Stimulated activated memory B cell treated with anti-CD40 and anti-IgM and Interleukin-4, amounts not matched to agents 10 μg/mL and 1 μg/mL and 100 μg/mL, for 72 hours (primary cell): Measurements from ENCODE around the gene RASIP1.
A peak's percentile ranks its signal among the peaks of the same experiment; 100 is the strongest.
"Not testable (repeated sequence)": the region's sequence is repeated elsewhere in the genome, so short reads cannot be mapped to it uniquely, and the experiment has no call there.

Experiments
- ATAC-seq: fragments of 150-1000 bp; cut with Tn5 transposase; 2 replicates; pipeline ENCODE4 v1.10.0; 2021
- H3K27ac Mint-ChIP-seq: one replicate; pipeline ENCODE4 v1.8.0; 2022; ENCODE audit warnings: mild to moderate bottlenecking, mixed read lengths
- H3K27me3 Mint-ChIP-seq: one replicate; pipeline ENCODE4 v1.8.0; 2022; ENCODE audit warnings: mixed read lengths
- H3K36me3 Mint-ChIP-seq: one replicate; pipeline ENCODE4 v1.8.0; 2022; ENCODE audit warnings: mixed read lengths
- H3K4me1 Mint-ChIP-seq: one replicate; pipeline ENCODE4 v1.8.0; 2022; ENCODE audit warnings: mixed read lengths
- H3K4me3 Mint-ChIP-seq: one replicate; pipeline ENCODE4 v1.8.0; 2022; ENCODE audit warnings: mild to moderate bottlenecking, moderate library complexity, mixed read lengths
- H3K9me3 Mint-ChIP-seq: one replicate; pipeline ENCODE4 v1.8.0; 2022; ENCODE audit warnings: mixed read lengths

Gene RASIP1

GRCh38 chr19:48683349-48683748, 57.1 kb downstream of the RASIP1 start:
- H3K27me3 Mint-ChIP-seq = no peaks in the 10 kb centered on the region
- no peaks in the 10 kb centered on the region for H3K4me1 Mint-ChIP-seq
- H3K36me3 Mint-ChIP-seq = no peaks in the 10 kb centered on the region
- H3K9me3 Mint-ChIP-seq = no peaks in the 10 kb centered on the region
- H3K4me3 Mint-ChIP-seq = no peak overlapping the region
- no peak for ATAC-seq
- H3K27ac Mint-ChIP-seq = no peak overlapping the region

GRCh38 chr19:48681127-48681470, 59.3 kb downstream of the RASIP1 start:
- H3K4me3 Mint-ChIP-seq = no peak overlapping the region
- H3K9me3 Mint-ChIP-seq = no peaks in the 10 kb centered on the region
- no peaks in the 10 kb centered on the region for H3K36me3 Mint-ChIP-seq
- no peaks in the 10 kb centered on the region for H3K27me3 Mint-ChIP-seq
- no peaks in the 10 kb centered on the region for H3K4me1 Mint-ChIP-seq
- ATAC-seq = peak; percentile 39
- H3K27ac Mint-ChIP-seq = no peak overlapping the region

GRCh38 chr19:48680436-48681126, 59.8 kb downstream of the RASIP1 start:
- Mint-ChIP-seq H3K4me3 (no peak overlapping the region), H3K27ac (no peak overlapping the region), H3K27me3 (peaks cover 4% of the 10 kb centered on the region), H3K4me1 (peaks cover 2% of the 10 kb centered on the region), H3K9me3 (no peaks in the 10 kb centered on the region), H3K36me3 (no peaks in the 10 kb centered on the region)
- no peak for ATAC-seq

- not testable (repeated sequence) for H3K4me3 Mint-ChIP-seq, H3K9me3 Mint-ChIP-seq, ATAC-seq, H3K27me3 Mint-ChIP-seq, H3K36me3 Mint-ChIP-seq, H3K27ac Mint-ChIP-seq, H3K4me1 Mint-ChIP-seq
Observed at GRCh38 chr19:48680006-48680405, 60.4 kb downstream of the RASIP1 start.

GRCh38 chr19:48678201-48678600, 62.2 kb downstream of the RASIP1 start:
- H3K4me1 Mint-ChIP-seq = peaks cover 10% of the 10 kb centered on the region
- H3K27me3 Mint-ChIP-seq = peaks cover 22% of the 10 kb centered on the region
- H3K36me3 Mint-ChIP-seq = no peaks in the 10 kb centered on the region
- H3K4me3 Mint-ChIP-seq = no peak overlapping the region
- ATAC-seq = no peak
- H3K9me3 Mint-ChIP-seq = no peaks in the 10 kb centered on the region
- no peak overlapping the region for H3K27ac Mint-ChIP-seq

GRCh38 chr19:48676887-48677286, 63.5 kb downstream of the RASIP1 start:
- H3K27me3 Mint-ChIP-seq = peaks cover 22% of the 10 kb centered on the region
- no peaks in the 10 kb centered on the region for H3K36me3 Mint-ChIP-seq
- no peak for ATAC-seq
- H3K9me3 Mint-ChIP-seq = no peaks in the 10 kb centered on the region
- no peak overlapping the region for H3K27ac Mint-ChIP-seq
- no peak overlapping the region for H3K4me3 Mint-ChIP-seq
- H3K4me1 Mint-ChIP-seq = peaks cover 10% of the 10 kb centered on the region

GRCh38 chr19:48676487-48676886, 63.9 kb downstream of the RASIP1 start:
- Mint-ChIP-seq H3K36me3 (no peaks in the 10 kb centered on the region), H3K27me3 (peaks cover 22% of the 10 kb centered on the region), H3K9me3 (no peaks in the 10 kb centered on the region), H3K4me3 (no peak overlapping the region), H3K27ac (no peak overlapping the region), H3K4me1 (peaks cover 10% of the 10 kb centered on the region)
- ATAC-seq = no peak

GRCh38 chr19:48674921-48675824, 65.2 kb downstream of the RASIP1 start:
- Mint-ChIP-seq H3K27me3 (peaks cover 22% of the 10 kb centered on the region), H3K27ac (peak overlapping the region; percentile 17)

GRCh38 chr19:48674216-48674809, 66.1 kb downstream of the RASIP1 start:
- H3K4me1 Mint-ChIP-seq = peaks cover 10% of the 10 kb centered on the region
- H3K27ac Mint-ChIP-seq = no peak overlapping the region
- H3K4me3 Mint-ChIP-seq = no peak overlapping the region
- ATAC-seq = no peak
- no peaks in the 10 kb centered on the region for H3K36me3 Mint-ChIP-seq
- peaks cover 7% of the 10 kb centered on the region for H3K9me3 Mint-ChIP-seq
- peaks cover 22% of the 10 kb centered on the region for H3K27me3 Mint-ChIP-seq

More at GRCh38 chr19:48674921-48675824, 65.2 kb downstream of the RASIP1 start:
- Mint-ChIP-seq H3K4me3 (peak overlapping the region; percentile 23), H3K9me3 (no peaks in the 10 kb centered on the region), H3K36me3 (no peaks in the 10 kb centered on the region), H3K4me1 (peaks cover 10% of the 10 kb centered on the region)
- peak; percentile 76 for ATAC-seq

- H3K27ac Mint-ChIP-seq = peak overlapping the region; percentile 46
- H3K4me1 Mint-ChIP-seq = peaks cover 10% of the 10 kb centered on the region
- no peak overlapping the region for H3K4me3 Mint-ChIP-seq
- ATAC-seq = no peak
- H3K27me3 Mint-ChIP-seq = peaks cover 22% of the 10 kb centered on the region
- H3K36me3 Mint-ChIP-seq = no peaks in the 10 kb centered on the region
- peaks cover 12% of the 10 kb centered on the region for H3K9me3 Mint-ChIP-seq
Observed at GRCh38 chr19:48673436-48674100, 66.8 kb downstream of the RASIP1 start.

- Mint-ChIP-seq H3K27ac (peak within 1 kb of the TSS; percentile 46), H3K36me3 (no peaks in the 10 kb centered on the region), H3K9me3 (peaks cover 12% of the 10 kb centered on the region), H3K4me1 (peaks cover 10% of the 10 kb centered on the region), H3K27me3 (peaks cover 22% of the 10 kb centered on the region), H3K4me3 (no peak within 1 kb of the TSS)
- peak; percentile 29 for ATAC-seq
Observed at GRCh38 chr19:48672994-48673393, 67.4 kb downstream of the RASIP1 start, which contains the start of gene NTN5. TSS of gene NTN5 (minus strand) at chr19:48673017. CDS start at chr19:48670986, 2,031 bp downstream.

GRCh38 chr19:48671446-48671995, 68.9 kb downstream of the RASIP1 start:
- no peak for ATAC-seq
- Mint-ChIP-seq H3K27me3 (peaks cover 22% of the 10 kb centered on the region), H3K9me3 (peaks cover 12% of the 10 kb centered on the region), H3K27ac (peak overlapping the region; percentile 48), H3K4me1 (peaks cover 10% of the 10 kb centered on the region), H3K36me3 (no peaks in the 10 kb centered on the region), H3K4me3 (no peak overlapping the region)

GRCh38 chr19:48670699-48671445, 69.5 kb downstream of the RASIP1 start:
- H3K4me3 Mint-ChIP-seq = no peak overlapping the region
- ATAC-seq = no peak
- H3K4me1 Mint-ChIP-seq = peaks cover 10% of the 10 kb centered on the region
- peaks cover 12% of the 10 kb centered on the region for H3K9me3 Mint-ChIP-seq
- peak overlapping the region; percentile 48 for H3K27ac Mint-ChIP-seq
- peaks cover 21% of the 10 kb centered on the region for H3K27me3 Mint-ChIP-seq
- H3K36me3 Mint-ChIP-seq = no peaks in the 10 kb centered on the region
